IMR-90 (cell line): Measurements from ENCODE around the gene ST3GAL4. TPM values are rescaled to one million over a fixed set of nuclear protein-coding genes. Genes with fewer than 3 reads are reported as not detected.

Source experiments
- ATAC-seq: fragments of 200-7000 bp; cut with Tn5 transposase; 2 replicates; pipeline ENCODE4 v1.9.1; 2020; ENCODE audit warnings: low read depth, mild to moderate bottlenecking, moderate library complexity
- BruUV-seq: library from RNA; stranded (reverse); fragments of 400-500 nt; replicated peaks from 2 replicates; lab custom pipeline; 2021; lab: Mats Ljungman, UMichigan
- CTCF ChIA-PET: fragments of 300-600 bp; formaldehyde crosslinking; extraction: SDS; loops from one replicate; lab custom pipeline; 2021; ENCODE audit warnings: antibody characterized with exemption; lab: Yijun Ruan, JAX
- POLR2A ChIA-PET: fragments of 300-600 bp; sonication (Branson Sonifier 250); formaldehyde crosslinking; loops from one replicate; lab custom pipeline; 2022; ENCODE audit warnings: antibody characterized with exemption; ENCODE audit not compliant: unreplicated experiment; lab: Charles Lee
- DNase-seq: peaks from one replicate; pipeline ENCODE4 v3.0.0; 2013
- H2AFZ ChIP-seq: replicated peaks from 2 replicates; pipeline ENCODE3; 2013; ENCODE audit warnings: low read length, mild to moderate bottlenecking; ENCODE audit not compliant: poor library complexity
- H2AK5ac ChIP-seq: 2 replicates; pipeline ENCODE4 v1.6.1; 2013; ENCODE audit warnings: low read depth, low read length, inconsistent platforms
- H2AK9ac ChIP-seq: replicated peaks from 2 replicates; pipeline ENCODE3; 2013; ENCODE audit warnings: mild to moderate bottlenecking, low read depth, low read length, moderate library complexity; ENCODE audit not compliant: poor library complexity
- H2BK120ac ChIP-seq: 2 replicates; pipeline ENCODE4 v1.6.1; 2013; ENCODE audit warnings: low read depth, low read length, inconsistent platforms
- H2BK15ac ChIP-seq: 3 replicates; pipeline ENCODE4 v1.6.1; 2013; ENCODE audit warnings: low read depth, low read length, inconsistent platforms
- H2BK20ac ChIP-seq: 2 replicates; pipeline ENCODE4 v1.6.1; 2013; ENCODE audit warnings: low read depth, mild to moderate bottlenecking, inconsistent platforms, low read length, moderate library complexity
- H2BK5ac ChIP-seq: 2 replicates; pipeline ENCODE4 v1.6.1; 2013; ENCODE audit warnings: mild to moderate bottlenecking, low read depth, low read length, inconsistent platforms; ENCODE audit not compliant: poor library complexity, severe bottlenecking
- H3K14ac ChIP-seq: replicated peaks from 2 replicates; pipeline ENCODE4 v1.6.1; 2013; ENCODE audit warnings: low read depth, low read length, inconsistent platforms
- H3K18ac ChIP-seq: 2 replicates; pipeline ENCODE4 v1.6.1; 2013; ENCODE audit warnings: low read depth, low read length, control low read depth
- H3K23ac ChIP-seq: 2 replicates; pipeline ENCODE4 v1.6.1; 2013; ENCODE audit warnings: low read depth, low read length, inconsistent platforms
- H3K27ac ChIP-seq: 2 replicates; pipeline ENCODE4 v1.5.1; 2013; ENCODE audit warnings: mild to moderate bottlenecking, control low read depth, low read length; ENCODE audit not compliant: insufficient read depth
- H3K27me3 ChIP-seq: 2 replicates; pipeline ENCODE4 v1.6.1; 2013; ENCODE audit warnings: low read length; ENCODE audit not compliant: control insufficient read depth, insufficient read depth
- H3K36me3 ChIP-seq: 2 replicates; pipeline ENCODE4 v1.6.1; 2013; ENCODE audit warnings: low read length, mixed read lengths; ENCODE audit not compliant: control insufficient read depth, insufficient read depth
- H3K4ac ChIP-seq: 2 replicates; pipeline ENCODE4 v1.6.1; 2013; ENCODE audit warnings: low read depth, low read length, inconsistent platforms
- H3K4me1 ChIP-seq: 2 replicates; pipeline ENCODE4 v1.6.1; 2013; ENCODE audit warnings: low read length, mixed read lengths; ENCODE audit not compliant: control insufficient read depth, insufficient read depth
- H3K4me2 ChIP-seq: 2 replicates; pipeline ENCODE4 v1.6.1; 2013; ENCODE audit warnings: low read depth, mild to moderate bottlenecking, control low read depth, low read length, moderate library complexity
- H3K4me3 ChIP-seq: 2 replicates; pipeline ENCODE4 v1.5.1; 2013; ENCODE audit warnings: low read depth, mild to moderate bottlenecking, control low read depth, low read length, moderate library complexity; ENCODE audit not compliant: insufficient read depth
- H3K56ac ChIP-seq: 2 replicates; pipeline ENCODE4 v1.6.1; 2013; ENCODE audit warnings: low read length, inconsistent platforms; ENCODE audit not compliant: insufficient read depth; ENCODE audit errors: extremely low read depth
- H3K79me1 ChIP-seq, 2 experiments: 2 replicates each; pipeline ENCODE4 v1.6.1; 2013; ENCODE audit warnings: low read length in 2 of 2, inconsistent platforms in 1 of 2, low read depth in 1 of 2
- H3K9ac ChIP-seq: 2 replicates; pipeline ENCODE4 v1.6.1; 2013; ENCODE audit warnings: low read depth, low read length, control low read depth
- H3K9me1 ChIP-seq: 2 replicates; pipeline ENCODE4 v1.6.1; 2013; ENCODE audit warnings: low read length, inconsistent platforms; ENCODE audit not compliant: insufficient read depth
- H3K9me3 ChIP-seq: 2 replicates; pipeline ENCODE4 v1.6.1; 2013; ENCODE audit warnings: low read length; ENCODE audit not compliant: control insufficient read depth, insufficient read depth
- H4K20me1 ChIP-seq: 2 replicates; pipeline ENCODE4 v1.6.1; 2013; ENCODE audit warnings: low read length, inconsistent platforms; ENCODE audit not compliant: insufficient read depth
- H4K5ac ChIP-seq: 2 replicates; pipeline ENCODE4 v1.6.1; 2013; ENCODE audit warnings: mild to moderate bottlenecking, low read depth, low read length, control low read depth
- H4K8ac ChIP-seq, 2 experiments: 2 replicates each; pipeline ENCODE4 v1.6.1; 2013; ENCODE audit warnings: low read depth in 2 of 2, low read length in 2 of 2, control low read depth in 1 of 2, inconsistent platforms in 1 of 2
- H4K91ac ChIP-seq: 2 replicates; pipeline ENCODE4 v1.6.1; 2013; ENCODE audit warnings: low read depth, low read length, inconsistent platforms; ENCODE audit not compliant: insufficient read depth
- BHLHE40 ChIP-seq: fragments of 150-350 bp; IDR thresholded peaks from 2 replicates; pipeline ENCODE4 v1.6.1; 2016; ENCODE audit warnings: mild to moderate bottlenecking, low read depth, low read length
- CEBPB ChIP-seq: IDR thresholded peaks from 2 replicates; pipeline ENCODE4 v1.6.1; 2012; ENCODE audit warnings: low read depth, low read length, improper control_type of control experiment
- CHD1 ChIP-seq: IDR thresholded peaks from 2 replicates; pipeline ENCODE4 v1.6.1; 2012; ENCODE audit warnings: low read depth, low read length, improper control_type of control experiment
- ELK1 ChIP-seq: fragments of 150-350 bp; IDR thresholded peaks from 2 replicates; pipeline ENCODE4 v1.6.1; 2016; ENCODE audit warnings: low read depth, mild to moderate bottlenecking, low read length, moderate library complexity, borderline replicate concordance
- FOS ChIP-seq: fragments of 150-350 bp; IDR thresholded peaks from 2 replicates; pipeline ENCODE4 v1.6.1; 2016; ENCODE audit warnings: low read depth, low read length
- MAFK ChIP-seq: IDR thresholded peaks from 2 replicates; pipeline ENCODE4 v1.6.1; 2012; ENCODE audit warnings: low read depth, low read length, improper control_type of control experiment
- MAZ ChIP-seq: IDR thresholded peaks from 2 replicates; pipeline ENCODE4 v1.6.1; 2012; ENCODE audit warnings: low read depth, mild to moderate bottlenecking, low read length, improper control_type of control experiment, moderate library complexity, borderline replicate concordance
- MXI1 ChIP-seq: IDR thresholded peaks from 2 replicates; pipeline ENCODE4 v1.6.1; 2012; ENCODE audit warnings: low read depth, mild to moderate bottlenecking, low read length, moderate library complexity, borderline replicate concordance
- NFE2L2 ChIP-seq: fragments of 150-350 bp; IDR thresholded peaks from 2 replicates; pipeline ENCODE4 v1.6.1; 2016; ENCODE audit warnings: low read depth, mild to moderate bottlenecking, low read length
- POLR2A ChIP-seq: IDR thresholded peaks from 2 replicates; pipeline ENCODE4 v1.6.1; 2012; ENCODE audit warnings: mild to moderate bottlenecking, low read depth, low read length
- RAD21 ChIP-seq: IDR thresholded peaks from 2 replicates; pipeline ENCODE4 v1.6.1; 2012; ENCODE audit warnings: low read length, improper control_type of control experiment
- RCOR1 ChIP-seq: IDR thresholded peaks from 2 replicates; pipeline ENCODE4 v1.6.1; 2012; ENCODE audit warnings: mild to moderate bottlenecking, low read length, improper control_type of control experiment; ENCODE audit not compliant: insufficient replicate concordance
- RFX5 ChIP-seq: IDR thresholded peaks from 2 replicates; pipeline ENCODE4 v1.8.0; 2012; ENCODE audit warnings: low read depth, mild to moderate bottlenecking, low read length, moderate library complexity
- SMC3 ChIP-seq: fragments of 150-350 bp; IDR thresholded peaks from 2 replicates; pipeline ENCODE4 v1.6.1; 2016; ENCODE audit warnings: low read depth, mild to moderate bottlenecking, antibody characterized with exemption, low read length, moderate library complexity
- WGBS, 2 experiments: methylation state at CpG; one replicate each; pipeline versions ENCODE4 v1.1.5 to v1.1.7; 2013; ENCODE audit warnings: missing lambda C conversion rate in 2 of 2; ENCODE audit not compliant: insufficient read length in 1 of 2; ENCODE audit errors: extremely low coverage in 2 of 2; 5-methylcytosine and 5-hydroxymethylcytosine counted together
- dilution Hi-C: fragments of 300-500 bp; cut with HindIII; formaldehyde crosslinking; loops from one replicate; pipeline ENCODE4 v1.14.3; 2018; ENCODE audit warnings: low sequenced_read_pairs; ENCODE audit not compliant: unreplicated experiment
- in situ Hi-C: fragments of 300-500 bp; cut with MboI; formaldehyde crosslinking; loops from 3 replicates; pipeline ENCODE4 v1.14.3; 2019; ENCODE audit warnings: low sequenced_read_pairs, inconsistent platforms, mixed read lengths
- intact Hi-C: fragments of 100-400 bp; cut with micrococcal nuclease; formaldehyde crosslinking; loops from 2 replicates; pipeline ENCODE4 v1.10.0; 2022
- polyA plus RNA-seq, 3 experiments: library from polyadenylated mRNA; depleted of rRNA; stranded (reverse); fragments of >200 nt; gene quantifications; 2 replicates each; pipeline ENCODE4 v1.2.3, GENCODE V29; 2012; ENCODE audit warnings: low replicate concordance in 1 of 3
- total RNA-seq: library from RNA; depleted of rRNA; stranded (reverse); fragments of >200 nt; gene quantifications from 2 replicates; pipeline ENCODE4 v1.2.3, GENCODE V29; 2012
- TF ChIP-seq, protein P1 (sequence below): fragments of 150-350 bp; IDR thresholded peaks from 2 replicates; pipeline ENCODE4 v1.6.1; 2017; ENCODE audit warnings: mild to moderate bottlenecking, antibody characterized with exemption, low read length, low read depth
- TF ChIP-seq, protein P2 (sequence below): conservative IDR thresholded peaks from 2 replicates; pipeline ENCODE4 v1.5.1; 2012; ENCODE audit warnings: mild to moderate bottlenecking, low read depth, low read length, improper control_type of control experiment

Gene ST3GAL4
- total and polyA plus RNA-seq, 2 of the 4 experiments (the other 2 are of a cell fraction) = 17.0 to 19.7 TPM

GRCh38 chr11:126345283-126345682 lies 10.2 kb upstream of the ST3GAL4 start:
- no TSS peak for BruUV-seq
- H3K36me3 ChIP-seq = peaks cover 8% of the 10 kb centered on the region; the same call in 1 of the 2 replicates
- H2BK5ac ChIP-seq = no peak overlapping the region
- no peak overlapping the region for H3K56ac ChIP-seq
- H2BK15ac ChIP-seq = no peak overlapping the region
- H4K20me1 ChIP-seq = no peaks in the 10 kb centered on the region
- no peak overlapping the region for H4K8ac ChIP-seq
- H3K4me1 ChIP-seq = peaks cover 28% of the 10 kb centered on the region
- intact Hi-C loops = no loop called here
- ChIA-PET CTCF (interaction anchor here (0.6 kb wide), 1 partner anchor 777 kb away, joined by 3 read pairs; no protein-coding TSS in a partner anchor), POLR2A (no interaction called here)
- H3K4me3 ChIP-seq = no peak overlapping the region
- H2AK5ac ChIP-seq = no peak overlapping the region
- ATAC-seq (no peak), DNase-seq (no peak)
- H3K79me1 ChIP-seq = peaks cover 11 to 49% of the 10 kb centered on the region in 2 experiments
- dilution Hi-C loops = no loop called here
- H3K27ac ChIP-seq = no peak overlapping the region
- 100% methylated on average over 7 of the region's 16 CpGs; no CpG with 5 or more reads in 1 of the 2 experiments for WGBS, 2 experiments
- H3K23ac ChIP-seq = no peak overlapping the region
- H2AFZ ChIP-seq = no peak overlapping the region
- no peak overlapping the region for H2AK9ac ChIP-seq
- no peaks in the 10 kb centered on the region for H3K9me3 ChIP-seq
- H3K14ac ChIP-seq = no peak overlapping the region
- no peak overlapping the region for H4K91ac ChIP-seq
- in situ Hi-C loops = no loop called here
- TF ChIP-seq BHLHE40 (no peak), RAD21 (no peak), NFE2L2 (no peak), SMC3 (no peak), RFX5 (no peak), MXI1 (no peak), ELK1 (no peak), MAFK (no peak), FOS (no peak), POLR2A (no peak), CEBPB (no peak), MAZ (no peak), RCOR1 (no peak), CHD1 (no peak)
- TF ChIP-seq, protein P1, sequence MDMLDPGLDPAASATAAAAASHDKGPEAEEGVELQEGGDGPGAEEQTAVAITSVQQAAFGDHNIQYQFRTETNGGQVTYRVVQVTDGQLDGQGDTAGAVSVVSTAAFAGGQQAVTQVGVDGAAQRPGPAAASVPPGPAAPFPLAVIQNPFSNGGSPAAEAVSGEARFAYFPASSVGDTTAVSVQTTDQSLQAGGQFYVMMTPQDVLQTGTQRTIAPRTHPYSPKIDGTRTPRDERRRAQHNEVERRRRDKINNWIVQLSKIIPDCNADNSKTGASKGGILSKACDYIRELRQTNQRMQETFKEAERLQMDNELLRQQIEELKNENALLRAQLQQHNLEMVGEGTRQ = no peak
- TF ChIP-seq, protein P2, sequence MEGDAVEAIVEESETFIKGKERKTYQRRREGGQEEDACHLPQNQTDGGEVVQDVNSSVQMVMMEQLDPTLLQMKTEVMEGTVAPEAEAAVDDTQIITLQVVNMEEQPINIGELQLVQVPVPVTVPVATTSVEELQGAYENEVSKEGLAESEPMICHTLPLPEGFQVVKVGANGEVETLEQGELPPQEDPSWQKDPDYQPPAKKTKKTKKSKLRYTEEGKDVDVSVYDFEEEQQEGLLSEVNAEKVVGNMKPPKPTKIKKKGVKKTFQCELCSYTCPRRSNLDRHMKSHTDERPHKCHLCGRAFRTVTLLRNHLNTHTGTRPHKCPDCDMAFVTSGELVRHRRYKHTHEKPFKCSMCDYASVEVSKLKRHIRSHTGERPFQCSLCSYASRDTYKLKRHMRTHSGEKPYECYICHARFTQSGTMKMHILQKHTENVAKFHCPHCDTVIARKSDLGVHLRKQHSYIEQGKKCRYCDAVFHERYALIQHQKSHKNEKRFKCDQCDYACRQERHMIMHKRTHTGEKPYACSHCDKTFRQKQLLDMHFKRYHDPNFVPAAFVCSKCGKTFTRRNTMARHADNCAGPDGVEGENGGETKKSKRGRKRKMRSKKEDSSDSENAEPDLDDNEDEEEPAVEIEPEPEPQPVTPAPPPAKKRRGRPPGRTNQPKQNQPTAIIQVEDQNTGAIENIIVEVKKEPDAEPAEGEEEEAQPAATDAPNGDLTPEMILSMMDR = no peak
- H2BK20ac ChIP-seq = no peak overlapping the region
- no peak overlapping the region for H3K18ac ChIP-seq
- H3K4ac ChIP-seq = no peak overlapping the region
- no peak overlapping the region for H3K9ac ChIP-seq
- peaks cover 35% of the 10 kb centered on the region for H3K9me1 ChIP-seq
- no peak overlapping the region for H3K4me2 ChIP-seq
- no peak overlapping the region for H4K5ac ChIP-seq
- no peaks in the 10 kb centered on the region for H3K27me3 ChIP-seq
- H2BK120ac ChIP-seq = no peak overlapping the region
